Suprapubic skin (tissue), 4 donors: ENCODE results near the gene TTC39A.

ENCODE experiments used
- CTCF ChIP-seq, 2 donors: fragments of 200-600 bp in 1 of 2; fragments of 450-650 bp in 1 of 2; sonication (generic) in 1 of 2; IDR thresholded peaks; one replicate each; pipeline ENCODE4 v1.5.1; 2016 to 2019; ENCODE audit warnings: antibody characterized with exemption in 2 of 2, mild to moderate bottlenecking in 1 of 2, moderate library complexity in 1 of 2
- EP300 ChIP-seq: sonication (generic); formaldehyde crosslinking; IDR thresholded peaks from one replicate; pipeline ENCODE4 v1.6.1; 2017; ENCODE audit warnings: antibody characterized with exemption
- POLR2A ChIP-seq, 2 donors: fragments of 450-650 bp; IDR thresholded peaks; one replicate each; pipeline ENCODE4 v1.6.1; 2017; ENCODE audit warnings: antibody characterized with exemption in 2 of 2, mild to moderate bottlenecking in 2 of 2, moderate library complexity in 2 of 2
- POLR2AphosphoS5 ChIP-seq, 3 donors: sonication (generic); formaldehyde crosslinking; IDR thresholded peaks; one replicate each; pipeline ENCODE4 v1.6.1; 2017; ENCODE audit warnings: antibody characterized with exemption in 3 of 3

DNA sequence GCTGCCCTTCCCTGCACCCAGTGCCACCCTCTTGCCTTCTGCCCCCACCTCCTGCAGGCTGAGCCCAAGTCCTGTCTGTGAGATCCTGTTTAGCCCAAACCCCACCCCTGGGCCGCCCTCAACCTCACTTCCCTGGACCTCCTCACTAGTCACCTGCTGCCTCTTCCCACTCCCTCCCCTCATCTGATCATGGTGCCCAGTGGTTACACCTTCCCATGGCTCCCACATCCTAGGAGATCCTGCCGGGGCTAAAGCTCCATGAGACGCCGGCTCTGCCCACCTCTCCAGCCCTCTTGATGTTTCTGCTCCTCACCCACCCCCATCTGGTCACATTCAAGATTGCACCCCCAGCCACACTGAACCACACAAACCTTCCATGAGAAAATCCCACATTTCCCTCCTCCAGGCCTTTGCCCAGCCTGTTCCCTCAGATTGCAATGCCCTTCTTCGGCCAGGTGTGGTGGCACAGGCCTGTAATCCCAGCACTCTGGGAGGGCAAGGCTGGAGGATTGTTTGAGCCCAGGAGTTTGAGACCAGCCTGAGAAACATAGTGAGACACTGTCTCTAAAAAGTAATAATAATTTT is 17.0 kb downstream of the TTC39A start:
- no peak for TF ChIP-seq POLR2AphosphoS5 (IDR thresholded peaks at IDR 0.05)
- no peak for TF ChIP-seq CTCF (IDR thresholded peaks at IDR 0.05)
- no peak for TF ChIP-seq POLR2A (IDR thresholded peaks at IDR 0.05)
- TF ChIP-seq EP300 = no peak
